K562 (cell line): ENCODE results near the gene OBSCN. TPM values are rescaled to one million over a fixed set of nuclear protein-coding genes. Genes with fewer than 3 reads are reported as not detected.

Source experiments
- CHD2 ChIP-seq: IDR thresholded peaks from 2 replicates; pipeline ENCODE4 v1.6.1; 2011; ENCODE audit warnings: low read depth, low read length
- E2F1 ChIP-seq: sonication (generic); formaldehyde crosslinking; IDR thresholded peaks from 2 replicates; pipeline ENCODE4 v1.8.1; 2023; ENCODE audit warnings: mild to moderate bottlenecking, missing genetic modification reagents, moderate library complexity
- GATAD2A ChIP-seq: fragments of 450-650 bp; IDR thresholded peaks from 2 replicates; pipeline ENCODE4 v1.6.1; 2017
- KAT8 ChIP-seq: fragments of 450-650 bp; IDR thresholded peaks from 2 replicates; pipeline ENCODE4 v1.6.1; 2016; ENCODE audit warnings: low read depth, mild to moderate bottlenecking
- NR0B1 ChIP-seq: fragments of 450-650 bp; IDR thresholded peaks from one replicate; pipeline ENCODE4 v1.6.1; 2018; ENCODE audit warnings: mild to moderate bottlenecking, moderate library complexity; ENCODE audit not compliant: partially characterized antibody
- PRDM10 ChIP-seq: fragments of 450-650 bp; IDR thresholded peaks from 2 replicates; pipeline ENCODE4 v1.6.1; 2018; ENCODE audit not compliant: partially characterized antibody
- RHOXF2B ChIP-seq: fragments of 250-450 bp; sonication (Bioruptor Pico); conservative IDR thresholded peaks from 2 replicates; pipeline ENCODE4 v1.5.1; 2021
- SMAD3 ChIP-seq: fragments of 450-650 bp; formaldehyde crosslinking; conservative IDR thresholded peaks from 2 replicates; pipeline ENCODE4 v1.4.0; 2020; ENCODE audit warnings: mild to moderate bottlenecking
- TCF7L2 ChIP-seq: fragments of 150-350 bp; IDR thresholded peaks from 2 replicates; pipeline ENCODE4 v1.6.1; 2016; ENCODE audit warnings: low read depth, mild to moderate bottlenecking, low read length, moderate library complexity
- XRCC4 ChIP-seq: IDR thresholded peaks from one replicate; pipeline ENCODE4 v1.6.1; 2011; ENCODE audit not compliant: insufficient read depth, insufficient read length; ENCODE audit errors: extremely low read depth
- ZBTB12 ChIP-seq: fragments of 250-450 bp; sonication (Bioruptor Pico); IDR thresholded peaks from 2 replicates; pipeline ENCODE4 v1.4.0; 2020
- ZNF121 ChIP-seq: sonication (generic); formaldehyde crosslinking; conservative IDR thresholded peaks from 2 replicates; pipeline ENCODE4 v1.8.0; 2022; ENCODE audit warnings: missing genetic modification reagents
- ZNF197 ChIP-seq: fragments of 200-800 bp; sonication (Bioruptor generic); IDR thresholded peaks from 2 replicates; pipeline ENCODE4 v1.6.1; 2016; ENCODE audit warnings: low read depth, missing genetic modification characterization, missing compliant biosample characterization
- ZNF609 ChIP-seq: sonication (generic); formaldehyde crosslinking; IDR thresholded peaks from 2 replicates; pipeline ENCODE4 v1.8.1; 2023; ENCODE audit warnings: missing genetic modification reagents, mild to moderate bottlenecking, borderline replicate concordance
- ZNF717 ChIP-seq: fragments of 250-450 bp; sonication (Bioruptor Pico); IDR thresholded peaks from 2 replicates; pipeline ENCODE4 v1.5.0; 2021
- polyA plus RNA-seq, 8 experiments: library from polyadenylated mRNA; depleted of rRNA in 4 of 8; stranded (reverse) in 5 of 8; unstranded in 3 of 8; fragments of >200 nt; fragmentation: Nextera tagmentation in 2 of 8; fragmentation: Illumina TruSeq in 1 of 8; extraction: Ambion mirVana in 2 of 8; extraction: Trizol in 1 of 8; gene quantifications; 2 replicates each; pipeline versions ENCODE4 v1.2.1 to v1.2.3, GENCODE V29; 2011 to 2014; ENCODE audit warnings: inconsistent platforms in 1 of 8, missing spikeins in 1 of 8
- total RNA-seq, 7 experiments: library from RNA; depleted of rRNA in 6 of 7; stranded (reverse); fragments of >200 nt in 6 of 7; fragmentation: Illumina TruSeq in 2 of 7; extraction: Trizol in 2 of 7; gene quantifications; 2 replicates each; pipeline versions ENCODE4 v1.2.1 to v1.2.3, GENCODE V29; 2011 to 2021; ENCODE audit warnings: low replicate concordance in 1 of 7

OBSCN gene
- total and polyA plus RNA-seq, 9 of the 15 experiments (the other 6 are each of a cell fraction or from before 2014, with no cell fraction given), result 0.18 to 19.7 (median 3.6) TPM

- TF ChIP-seq PRDM10 (peak; percentile 99), KAT8 (no peak), E2F1 (CRISPR knock-in tag) (peak; percentile 44; the same call in 1 of the 2 replicates), GATAD2A (peak; percentile 95), ZNF609 (CRISPR knock-in tag) (0 out of 2 replicates have a peak, but pooled peaks have one; percentile 30), ZNF121 (CRISPR knock-in tag) (no peak), ZNF197 (CRISPR knock-in tag) (peak; percentile 25; the same call in 1 of the 2 replicates), XRCC4 (no peak), NR0B1 (no peak), RHOXF2B (no peak), ZBTB12 (CRISPR knock-in tag) (peak; percentile 66; the same call in 1 of the 2 replicates), CHD2 (0 out of 2 replicates have a peak, but pooled peaks have one; percentile 22), SMAD3 (CRISPR knock-in tag) (peak; percentile 89), TCF7L2 (peak; percentile 80; the same call in 1 of the 2 replicates), ZNF717 (CRISPR knock-in tag) (no peak)
Observed at GRCh38 chr1:228368801-228369607, 161.2 kb downstream of the OBSCN start (continued).
